ENCODE data around the gene F7.

DNA sequence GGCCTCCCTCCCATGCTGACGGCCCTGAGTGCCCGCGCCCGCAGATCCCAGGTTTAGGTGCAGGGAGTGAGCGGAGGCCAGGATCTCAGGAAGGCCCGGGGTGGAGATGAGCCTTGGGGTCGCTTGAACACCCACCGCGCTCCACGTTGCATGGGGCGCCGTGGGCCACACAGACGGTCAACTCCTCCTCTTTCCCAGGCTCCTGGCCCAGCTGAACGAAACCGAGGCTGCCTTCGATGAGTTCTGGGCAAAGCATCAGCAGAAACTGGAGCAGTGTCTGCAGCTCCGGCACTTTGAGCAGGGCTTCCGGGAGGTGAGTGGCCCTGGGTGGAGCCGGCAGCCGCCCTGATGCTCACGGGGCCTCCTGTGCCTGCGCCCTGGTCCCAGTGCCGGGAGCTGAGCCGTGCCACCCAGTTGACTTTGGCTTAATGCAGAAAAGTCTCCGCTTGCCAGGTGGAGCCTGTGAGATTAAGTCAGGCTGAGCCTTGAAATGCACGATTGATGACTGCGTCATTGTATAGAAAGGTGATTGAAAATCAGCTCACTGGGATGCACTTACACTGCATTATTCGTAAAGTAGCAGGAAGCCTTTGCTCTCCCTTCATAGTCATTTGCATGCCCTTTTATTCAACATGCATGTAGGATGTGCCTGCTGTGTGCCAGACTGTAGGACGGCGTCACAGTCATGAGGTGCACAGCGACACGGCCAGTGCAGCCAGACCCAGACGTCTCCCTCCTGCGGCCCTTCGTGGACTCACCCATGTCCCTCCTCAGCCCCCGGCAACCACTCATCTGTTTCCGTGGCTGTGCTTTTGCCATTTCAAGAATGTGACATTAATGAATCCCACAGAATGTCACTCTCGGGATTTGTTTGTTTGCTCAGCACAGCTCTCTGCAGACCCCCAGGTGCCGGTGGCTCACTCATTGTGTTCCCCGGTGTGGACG is 35.5 kb upstream of the F7 start:
- TF ChIP-seq, protein P1, sequence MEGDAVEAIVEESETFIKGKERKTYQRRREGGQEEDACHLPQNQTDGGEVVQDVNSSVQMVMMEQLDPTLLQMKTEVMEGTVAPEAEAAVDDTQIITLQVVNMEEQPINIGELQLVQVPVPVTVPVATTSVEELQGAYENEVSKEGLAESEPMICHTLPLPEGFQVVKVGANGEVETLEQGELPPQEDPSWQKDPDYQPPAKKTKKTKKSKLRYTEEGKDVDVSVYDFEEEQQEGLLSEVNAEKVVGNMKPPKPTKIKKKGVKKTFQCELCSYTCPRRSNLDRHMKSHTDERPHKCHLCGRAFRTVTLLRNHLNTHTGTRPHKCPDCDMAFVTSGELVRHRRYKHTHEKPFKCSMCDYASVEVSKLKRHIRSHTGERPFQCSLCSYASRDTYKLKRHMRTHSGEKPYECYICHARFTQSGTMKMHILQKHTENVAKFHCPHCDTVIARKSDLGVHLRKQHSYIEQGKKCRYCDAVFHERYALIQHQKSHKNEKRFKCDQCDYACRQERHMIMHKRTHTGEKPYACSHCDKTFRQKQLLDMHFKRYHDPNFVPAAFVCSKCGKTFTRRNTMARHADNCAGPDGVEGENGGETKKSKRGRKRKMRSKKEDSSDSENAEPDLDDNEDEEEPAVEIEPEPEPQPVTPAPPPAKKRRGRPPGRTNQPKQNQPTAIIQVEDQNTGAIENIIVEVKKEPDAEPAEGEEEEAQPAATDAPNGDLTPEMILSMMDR (IDR thresholded peaks at IDR 0.05) = no peak
- TF ChIP-seq POLR2AphosphoS5 (IDR thresholded peaks at IDR 0.05; ENCODE audit: low read depth, low read length) (no peak), TCF7L2 (IDR thresholded peaks at IDR 0.05; ENCODE audit: low read depth, low read length) (no peak), SIN3A (IDR thresholded peaks at IDR 0.05; ENCODE audit: borderline replicate concordance, insufficient read depth, low read depth, low read length) (no peak)

Data from Panc1 (cell line).